NCI-H187 (cell line): Measurements from ENCODE around the gene ESPN.
"Not testable (repeated sequence)": the region's sequence is repeated elsewhere in the genome, so short reads cannot be mapped to it uniquely, and the experiment has no call there.

Experiments
- DNase-seq, 2 experiments: peaks; one replicate each; lab custom pipeline; 2025; lab: John Stamatoyannopoulos, UW

The ESPN gene

GRCh38 chr1:6428453-6428852 is 3.9 kb downstream of the ESPN start:
- DNase-seq, result not testable (repeated sequence)

- DNase-seq, result not testable (repeated sequence)
Observed at GRCh38 chr1:6429660-6430411, 5.3 kb downstream of the ESPN start.

- not testable (repeated sequence) for DNase-seq
Observed at GRCh38 chr1:6431645-6432579, 7.3 kb downstream of the ESPN start.

GRCh38 chr1:6434186-6434585 is 9.6 kb downstream of the ESPN start:
- no peak for DNase-seq

- no peak for DNase-seq
Observed at GRCh38 chr1:6435129-6435528, 10.6 kb downstream of the ESPN start.

GRCh38 chr1:6435547-6435946 is 11.0 kb downstream of the ESPN start:
- no peak for DNase-seq

GRCh38 chr1:6436277-6436676 is 11.7 kb downstream of the ESPN start:
- DNase-seq, result not testable (repeated sequence)

GRCh38 chr1:6437012-6437700 is 12.6 kb downstream of the ESPN start:
- DNase-seq, result not testable (repeated sequence)

GRCh38 chr1:6438047-6438525 is 13.5 kb downstream of the ESPN start:
- DNase-seq, result peak; percentile 20 to 49

GRCh38 chr1:6440198-6441126 is 15.9 kb downstream of the ESPN start:
- peak; percentile 28 to 56 for DNase-seq

- DNase-seq, result no peak
Observed at GRCh38 chr1:6441586-6441985, 17.0 kb downstream of the ESPN start.

GRCh38 chr1:6443339-6444115 is 19.0 kb downstream of the ESPN start:
- DNase-seq, result no peak

GRCh38 chr1:6444377-6444776 is 19.8 kb downstream of the ESPN start:
- no peak for DNase-seq

- DNase-seq, result no peak
Observed at GRCh38 chr1:6445062-6445763, 20.6 kb downstream of the ESPN start.

- DNase-seq, result not testable (repeated sequence)
Observed at GRCh38 chr1:6445929-6446328, 21.4 kb downstream of the ESPN start.

GRCh38 chr1:6446665-6447015 is 22.1 kb downstream of the ESPN start:
- DNase-seq, result no peak

GRCh38 chr1:6447016-6447817 is 22.6 kb downstream of the ESPN start:
- DNase-seq, result no peak

GRCh38 chr1:6447818-6448748 is 23.5 kb downstream of the ESPN start:
- peak; percentile 57 to 70 for DNase-seq
